NOMO-1 treated with DMSO at 0.1 percent for 48 hours (cell line): ENCODE results near the gene MAPRE2.

ENCODE experiments used
- DNase-seq: peaks from one replicate; lab custom pipeline; 2025; ENCODE audit not compliant: unreplicated experiment; lab: John Stamatoyannopoulos, UW

Gene MAPRE2

GRCh38 chr18:35040988-35041814 lies at the start of gene MAPRE2:
Gene MAPRE2, plus strand, starts transcription at chr18:35041413. Its CDS starts 127 bp downstream, at chr18:35041540.
- peak; percentile 87 for DNase-seq

GRCh38 chr18:34991561-34991960 lies 49.7 kb upstream of the MAPRE2 start:
- DNase-seq = no peak

- DNase-seq = peak; percentile 74
These were observed 47.9 kb upstream of the MAPRE2 start for GRCh38 chr18:34993289-34993688.

- DNase-seq = no peak
These were observed 45.5 kb upstream of the MAPRE2 start for GRCh38 chr18:34995746-34996145.

DNA sequence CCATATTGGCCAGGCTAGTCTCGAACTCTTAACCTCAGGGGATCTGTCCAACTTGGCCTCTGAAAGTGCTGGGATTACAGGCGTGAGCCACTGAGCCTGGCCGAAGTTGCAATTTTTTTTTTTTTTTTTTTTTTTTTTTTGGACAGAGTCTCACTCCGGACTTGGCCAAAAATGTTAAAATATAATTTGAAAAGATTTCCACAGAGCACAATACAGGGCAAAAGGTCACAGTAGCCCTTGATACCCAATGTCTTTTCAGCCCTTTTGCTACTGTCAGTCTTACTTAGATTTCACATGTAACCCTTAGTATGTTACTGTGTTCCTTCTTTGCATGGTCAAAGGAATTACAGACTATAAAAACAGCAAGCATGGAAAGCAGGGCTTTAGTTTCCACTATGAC lies 42.6 kb upstream of the MAPRE2 start:
- DNase-seq = no peak

GRCh38 chr18:34999756-35000289 lies 41.4 kb upstream of the MAPRE2 start:
- no peak for DNase-seq

DNA sequence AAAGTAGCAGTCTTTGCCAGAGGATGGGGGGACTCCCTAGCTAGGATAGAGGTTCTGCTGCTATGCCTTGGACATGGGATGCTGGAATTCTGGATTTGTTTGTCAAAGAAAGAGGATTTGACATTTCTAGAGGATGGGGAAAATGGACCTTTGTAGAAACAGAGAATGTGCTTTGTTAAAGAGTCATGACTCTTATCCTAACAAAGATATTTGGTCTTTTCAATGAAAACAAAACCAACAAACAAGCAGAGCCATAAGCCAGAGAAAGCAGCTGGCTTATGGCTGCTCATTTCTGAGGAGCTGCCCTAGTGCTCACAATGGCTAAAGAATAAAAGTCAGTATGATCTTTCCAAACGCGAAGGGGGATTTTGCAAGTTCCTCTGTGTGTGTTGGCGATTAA lies 40.8 kb upstream of the MAPRE2 start:
- no peak for DNase-seq

- DNase-seq = no peak
These were observed 39.1 kb upstream of the MAPRE2 start for GRCh38 chr18:35002120-35002519.

DNA sequence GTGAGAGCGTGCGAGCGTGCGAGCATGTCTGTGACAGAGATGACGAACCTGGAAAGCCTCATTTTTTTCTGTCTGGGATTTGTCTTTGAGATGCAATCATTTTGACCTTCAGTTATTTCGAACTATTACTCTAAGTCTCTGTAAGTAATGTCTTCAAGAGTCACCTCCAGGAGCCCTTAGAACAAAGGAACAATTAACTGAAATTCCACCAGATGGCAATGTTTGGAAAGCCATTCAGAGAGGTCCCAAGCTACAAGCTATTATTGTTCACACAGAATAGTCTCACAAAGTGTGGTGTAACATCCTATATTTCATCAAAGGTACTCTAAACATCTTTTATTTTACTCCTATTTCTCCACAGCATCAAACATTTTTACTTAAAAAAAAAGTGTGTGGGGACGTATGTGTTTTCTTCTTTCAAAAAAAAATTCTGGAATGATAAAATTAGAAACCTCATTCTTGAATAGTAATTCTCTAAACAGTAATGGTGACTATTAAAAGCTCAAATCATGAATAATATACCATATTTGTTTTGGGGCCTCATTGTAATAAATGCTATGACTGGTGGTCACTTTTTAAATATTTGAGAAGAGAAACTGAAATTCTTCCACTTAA lies 35.1 kb upstream of the MAPRE2 start:
- DNase-seq = peak; percentile 69

DNA sequence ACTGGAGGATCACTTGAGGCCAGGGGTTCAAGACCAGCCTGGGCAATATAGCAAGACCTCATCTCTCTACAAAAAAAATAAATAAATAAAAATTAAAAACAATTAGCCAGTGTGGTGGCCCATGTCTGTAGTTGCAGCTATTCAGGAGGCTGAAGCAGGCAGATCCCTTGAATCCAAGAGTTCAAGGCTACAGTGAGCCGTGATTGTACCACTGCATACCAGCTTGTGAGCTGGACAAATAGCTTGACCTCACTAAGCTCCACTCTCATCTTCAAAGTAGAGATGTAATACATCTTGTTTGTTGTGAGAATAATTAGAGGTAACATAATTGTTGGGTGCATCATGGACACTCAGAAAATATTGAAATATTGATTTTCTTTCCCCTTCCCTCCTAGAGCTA lies 31.1 kb upstream of the MAPRE2 start:
- DNase-seq = no peak

DNA sequence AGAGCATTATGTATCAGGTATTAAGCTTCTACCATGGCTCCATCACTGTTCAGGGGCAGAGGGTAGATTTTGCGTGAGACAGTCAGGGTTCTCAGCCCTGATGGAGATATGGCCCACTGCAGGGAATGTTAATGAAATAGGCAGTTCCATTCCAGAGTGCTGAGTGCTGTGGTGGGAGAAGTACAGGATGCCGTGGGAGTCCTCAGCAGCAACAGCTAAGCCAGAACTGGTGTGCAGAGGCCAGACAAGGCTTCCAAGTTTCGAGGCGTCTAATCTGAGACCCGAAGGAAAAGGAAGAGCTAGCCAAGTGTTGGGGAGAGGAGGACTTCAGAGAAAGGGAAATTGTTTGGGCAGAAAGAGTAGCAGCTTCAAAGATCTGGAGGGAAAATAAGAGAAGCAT lies 30.2 kb upstream of the MAPRE2 start:
- DNase-seq = no peak

DNA sequence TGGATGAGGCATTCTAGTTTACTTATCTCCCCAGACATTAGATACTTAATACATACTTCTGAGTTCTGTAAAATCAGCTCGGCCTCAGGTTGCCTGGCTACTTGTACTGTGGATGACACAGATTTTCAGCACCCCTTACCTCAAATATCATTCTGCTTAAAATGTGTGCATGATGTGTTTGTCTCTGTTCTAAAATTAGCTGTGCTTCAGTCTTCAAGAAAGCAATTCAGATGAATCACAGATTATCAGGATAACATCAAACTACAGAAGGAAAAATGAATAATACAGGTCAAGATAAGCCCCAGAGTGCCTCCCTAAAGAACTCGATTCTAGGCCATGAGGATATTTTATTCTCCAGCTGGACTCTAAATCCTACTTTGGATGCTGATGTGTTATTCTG lies 21.3 kb upstream of the MAPRE2 start:
- DNase-seq = no peak

DNA sequence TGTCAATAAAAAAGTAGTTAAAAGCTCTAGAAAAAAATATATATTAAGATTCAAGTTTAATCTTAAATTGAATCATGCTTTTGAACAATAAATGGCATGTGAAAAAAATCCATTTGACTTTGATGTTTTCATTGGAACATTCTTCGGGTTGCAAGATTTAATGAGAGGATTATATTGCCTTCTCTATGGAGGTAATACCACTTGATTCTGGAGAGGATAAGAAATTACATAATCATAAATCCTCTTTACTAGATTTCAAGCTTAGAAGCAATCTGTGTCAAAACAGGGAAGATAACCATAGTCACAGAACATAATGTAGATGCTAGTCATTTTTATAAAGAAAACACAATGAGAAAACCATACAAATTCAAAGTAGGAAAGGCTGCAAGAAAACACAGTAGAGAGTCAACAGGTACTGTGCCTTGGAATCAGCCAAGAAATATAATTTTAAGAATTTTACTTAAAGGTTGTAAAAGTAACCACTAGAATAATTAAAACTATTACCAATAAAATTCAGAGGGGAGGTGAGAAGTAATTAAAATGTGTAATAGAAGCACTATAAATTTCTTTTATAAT lies 18.7 kb upstream of the MAPRE2 start:
- DNase-seq = no peak

GRCh38 chr18:35024196-35024595 lies 17.0 kb upstream of the MAPRE2 start:
- no peak for DNase-seq

DNA sequence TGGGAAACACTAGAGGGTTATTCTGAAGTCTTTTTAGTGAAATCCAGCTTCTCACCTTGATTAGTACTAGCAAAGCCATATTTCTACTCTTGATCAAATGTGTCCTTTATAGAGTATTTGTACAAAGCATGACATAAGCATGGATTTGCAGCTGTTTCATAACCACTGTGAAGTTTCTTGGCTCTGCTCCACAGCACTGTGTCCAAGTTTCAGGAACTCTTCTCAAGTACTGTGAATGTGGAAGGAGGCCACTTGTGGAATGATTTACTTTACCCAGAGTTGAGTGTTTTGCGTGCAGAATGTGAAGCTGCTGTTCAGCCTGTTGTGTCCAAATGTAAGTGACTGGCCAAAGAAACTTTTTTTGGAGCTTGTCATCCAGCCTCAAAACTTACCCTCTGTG lies 16.2 kb upstream of the MAPRE2 start:
- DNase-seq = no peak

- no peak for DNase-seq
These were observed 14.7 kb upstream of the MAPRE2 start for GRCh38 chr18:35026407-35027061.

DNA sequence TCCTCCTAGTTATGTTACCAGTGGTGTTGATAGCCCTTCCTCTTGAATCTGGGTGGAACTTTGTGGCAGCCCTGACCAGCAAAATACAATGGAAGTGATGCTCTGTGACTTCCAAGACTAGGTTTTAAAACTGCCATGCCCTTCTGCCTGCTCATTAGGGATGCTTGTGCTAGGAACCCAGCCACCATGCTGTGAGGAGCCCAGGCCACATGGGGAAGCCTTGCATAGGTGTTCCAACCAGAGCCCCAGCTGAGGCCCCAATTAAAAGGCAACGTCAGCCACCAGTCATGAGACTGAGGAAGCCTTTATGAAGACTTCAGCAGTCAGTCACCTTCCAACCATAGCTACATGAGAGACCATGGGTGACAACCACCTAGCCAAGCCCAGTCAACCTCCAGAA lies 14.0 kb upstream of the MAPRE2 start:
- no peak for DNase-seq

DNA sequence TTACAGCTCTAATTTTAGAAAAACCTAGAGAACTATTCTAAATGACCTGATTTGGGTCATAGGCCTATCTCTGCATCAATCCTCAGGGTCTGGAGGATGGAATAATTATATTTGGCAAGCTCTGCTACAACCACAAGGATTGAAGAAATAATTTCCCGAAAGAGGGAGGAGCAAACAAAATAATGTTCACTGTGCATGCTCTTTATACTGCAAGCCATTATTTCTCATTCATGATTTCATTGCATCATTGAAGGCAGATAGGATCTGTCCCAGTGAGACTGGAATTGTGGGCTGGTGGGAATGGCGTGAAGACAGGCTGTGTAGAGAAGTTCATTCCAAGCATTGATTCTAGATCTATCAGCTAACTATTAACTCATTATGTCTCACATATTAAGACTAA lies 12.7 kb upstream of the MAPRE2 start:
- DNase-seq = no peak

DNA sequence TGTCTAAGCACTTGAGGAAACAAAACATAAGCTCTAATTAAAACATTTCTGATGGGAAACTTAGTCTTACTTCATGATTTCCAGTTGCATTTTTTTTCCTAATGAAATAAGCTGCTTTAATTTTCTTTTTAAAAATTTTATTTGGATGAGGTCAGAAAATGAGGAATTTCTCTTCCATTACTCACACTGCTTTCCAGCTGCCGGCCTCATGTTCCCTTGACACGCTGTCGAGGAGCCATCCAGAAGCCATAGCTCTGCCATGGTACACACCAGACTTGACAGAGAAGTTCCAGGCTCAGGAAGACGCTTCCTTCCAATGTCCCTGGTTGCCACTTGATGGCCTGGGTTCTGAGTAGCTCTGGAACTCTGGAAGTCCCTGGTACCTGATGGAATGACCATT lies 12.1 kb upstream of the MAPRE2 start:
- DNase-seq = no peak

- peak; percentile 11 for DNase-seq
These were observed 11.4 kb upstream of the MAPRE2 start for GRCh38 chr18:35029770-35030169.

DNA sequence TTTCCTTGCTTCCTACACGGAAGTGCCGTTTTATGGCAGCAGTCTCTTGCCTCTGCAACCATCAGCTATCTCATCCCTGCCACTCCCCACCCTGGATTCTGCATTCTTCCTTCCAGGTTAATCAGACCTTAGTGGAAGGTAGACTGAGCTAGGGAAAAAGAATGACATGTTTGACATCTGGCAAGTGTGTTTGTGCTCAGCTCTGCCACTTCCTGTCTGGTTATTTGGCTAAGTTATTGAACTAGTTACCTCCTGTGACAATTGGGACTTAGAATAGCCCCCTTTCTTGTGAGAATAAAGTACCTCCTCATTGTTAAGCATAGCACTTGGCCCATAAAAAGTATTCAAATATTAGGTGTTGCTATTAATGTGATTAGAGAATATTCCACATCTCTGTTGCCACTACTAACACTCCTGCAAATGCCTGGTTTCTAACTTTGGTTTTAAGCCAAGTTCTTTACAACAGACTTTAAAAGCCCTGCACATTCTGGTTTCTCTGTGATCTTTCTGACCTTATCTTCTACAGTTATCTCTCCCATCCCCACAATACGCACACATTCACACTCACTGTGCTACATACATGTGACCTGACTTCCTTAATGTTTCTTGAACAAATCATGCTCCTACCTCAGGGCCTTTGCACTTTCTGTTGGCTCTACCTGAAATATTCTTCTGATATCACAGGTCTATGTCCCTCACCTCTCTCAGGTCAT lies 10.8 kb upstream of the MAPRE2 start:
- no peak for DNase-seq
